Pulmonary artery endothelial cell (primary cell): ENCODE measurements around the gene CLEC17A. TPM values are rescaled to one million over a fixed set of nuclear protein-coding genes. Genes with fewer than 3 reads are reported as not detected.
"Not testable (repeated sequence)": the region's sequence is repeated elsewhere in the genome, so short reads cannot be mapped to it uniquely, and the experiment has no call there.

Experiments used
- DNase-seq: peaks from one replicate; pipeline ENCODE4 v3.0.0-alpha.2; 2011; ENCODE audit warnings: low read depth, low spot score
- total RNA-seq: library from RNA; depleted of rRNA; stranded (reverse); fragments of >200 nt; gene quantifications from 2 replicates; pipeline ENCODE4 v1.2.3, GENCODE V29; 2014

The CLEC17A gene, protein sequence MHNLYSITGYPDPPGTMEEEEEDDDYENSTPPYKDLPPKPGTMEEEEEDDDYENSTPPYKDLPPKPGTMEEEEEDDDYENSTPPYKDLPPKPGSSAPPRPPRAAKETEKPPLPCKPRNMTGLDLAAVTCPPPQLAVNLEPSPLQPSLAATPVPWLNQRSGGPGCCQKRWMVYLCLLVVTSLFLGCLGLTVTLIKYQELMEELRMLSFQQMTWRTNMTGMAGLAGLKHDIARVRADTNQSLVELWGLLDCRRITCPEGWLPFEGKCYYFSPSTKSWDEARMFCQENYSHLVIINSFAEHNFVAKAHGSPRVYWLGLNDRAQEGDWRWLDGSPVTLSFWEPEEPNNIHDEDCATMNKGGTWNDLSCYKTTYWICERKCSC
- total RNA-seq, result not detected in 2 replicates

DNA sequence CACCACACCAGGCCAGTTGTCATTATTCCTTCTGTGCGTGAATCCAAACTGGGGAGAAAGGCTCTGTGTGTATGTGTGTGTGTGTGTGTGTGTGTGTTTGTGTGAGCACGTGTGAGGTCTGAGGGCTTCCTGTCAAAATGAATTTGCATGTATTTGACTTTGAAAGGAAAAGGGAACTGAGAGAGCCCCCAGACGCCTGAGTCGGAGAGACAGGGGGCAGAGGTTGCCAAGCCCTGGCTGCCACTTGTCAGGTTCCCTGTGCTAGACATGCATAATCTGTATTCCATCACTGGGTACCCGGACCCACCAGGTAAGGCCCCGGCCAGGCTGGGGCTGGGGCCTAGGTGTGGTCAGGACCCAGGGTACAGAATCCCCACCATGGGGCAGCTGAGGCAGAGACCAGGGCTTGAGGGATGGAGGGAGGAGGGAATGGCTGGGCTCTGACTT, at the start of gene CLEC17A:
Gene CLEC17A, plus strand, starts transcription at position 191 of the 447 bp plus-strand sequence. Its CDS starts 77 bp downstream, at position 268.
- no peak for DNase-seq

DNA sequence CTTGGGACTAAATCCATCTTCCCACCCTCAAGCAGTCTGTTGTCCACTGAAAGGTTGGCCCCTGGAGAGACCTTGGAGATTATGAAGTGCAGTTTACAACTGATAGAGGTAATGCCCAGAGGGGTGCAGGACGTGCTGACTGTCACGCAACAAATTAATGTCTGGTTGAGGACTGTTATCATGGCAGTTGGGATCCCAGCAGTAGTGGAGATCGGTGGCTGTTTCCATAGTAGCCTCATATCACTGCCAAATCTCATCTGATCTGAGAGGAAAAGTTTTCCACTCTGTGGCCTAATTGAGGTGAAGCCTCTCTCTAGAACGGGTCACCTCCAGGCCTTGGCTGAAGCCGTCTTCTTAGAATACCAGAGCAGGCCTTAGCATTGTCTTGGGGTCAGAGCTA, 49.4 kb upstream of the CLEC17A start:
- DNase-seq, result no peak

DNA sequence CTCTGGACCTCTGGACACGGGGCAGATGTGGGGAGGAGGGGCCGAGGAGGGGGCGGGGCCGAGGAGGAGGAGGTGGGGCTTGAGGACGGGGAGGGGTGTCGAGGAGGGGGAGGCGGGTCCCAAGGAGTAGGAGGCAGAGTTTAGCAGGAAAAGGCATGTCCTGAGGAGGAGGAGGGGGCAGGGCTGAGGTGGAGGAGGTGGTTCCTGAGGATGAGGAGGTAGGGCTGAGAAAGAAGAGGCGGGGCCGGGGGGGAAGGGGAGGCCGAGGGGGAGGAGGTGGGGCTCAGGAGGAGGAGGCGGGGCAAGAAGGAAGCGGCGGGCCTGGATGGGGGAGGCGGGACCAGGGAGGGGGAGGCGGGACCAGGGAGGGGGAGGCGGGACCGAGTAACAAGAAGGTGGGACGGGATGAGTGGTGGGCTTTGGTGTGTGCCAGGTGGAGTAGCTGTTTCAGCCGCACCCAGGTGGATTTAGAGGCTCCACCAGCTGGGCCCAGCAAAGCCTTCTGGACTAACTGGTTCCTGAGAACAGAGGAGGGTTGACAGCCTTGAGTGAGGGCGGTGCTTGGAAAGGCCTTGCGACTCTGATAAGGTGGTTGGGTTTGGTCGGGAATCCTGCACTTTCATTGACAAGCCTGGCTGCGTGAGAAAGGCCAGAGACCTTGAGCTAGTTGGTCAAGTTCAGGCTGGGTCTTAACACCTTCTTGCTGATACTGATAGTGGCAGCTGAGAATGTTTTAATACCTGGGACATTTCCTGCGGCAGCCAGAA, 45.8 kb upstream of the CLEC17A start:
- peak; percentile 79 for DNase-seq

DNA sequence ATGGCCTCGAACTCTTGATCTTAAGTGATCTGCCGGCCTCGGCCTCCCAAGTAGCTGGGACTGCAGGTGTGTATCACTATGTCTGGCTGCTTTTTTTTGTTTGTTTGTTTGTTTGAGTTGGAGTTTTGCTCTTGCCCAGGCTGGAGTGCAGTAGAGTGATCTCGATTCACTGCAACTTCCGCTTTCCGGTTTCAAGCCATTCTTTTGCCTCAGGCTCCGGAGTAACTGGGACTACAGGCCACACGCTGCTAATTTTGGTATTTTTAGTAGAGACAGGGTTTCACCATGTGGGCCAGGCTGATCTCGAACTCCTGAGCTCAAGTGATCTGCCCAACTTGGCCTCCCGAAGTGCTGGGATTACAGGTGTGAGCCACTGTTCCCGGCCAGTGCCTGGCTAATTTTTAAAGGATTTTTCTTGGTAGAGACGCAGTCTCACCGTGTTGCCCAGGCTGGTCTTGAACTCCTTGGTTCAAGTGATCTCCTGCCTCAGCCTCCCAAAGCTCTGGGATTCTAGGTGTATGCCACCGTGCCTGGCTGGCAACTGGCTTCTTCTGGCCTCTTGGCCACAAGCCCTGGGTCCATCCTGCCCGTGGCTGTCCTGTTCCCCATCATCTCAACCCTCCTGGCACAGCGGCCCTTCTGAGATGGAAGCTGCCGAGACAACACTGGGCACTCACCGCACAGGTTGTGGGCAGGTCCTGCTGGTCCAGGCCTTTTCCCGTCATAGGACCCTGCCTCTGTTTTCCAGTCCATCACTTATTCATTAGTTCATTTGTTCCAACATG, 42.0 kb upstream of the CLEC17A start:
- no peak for DNase-seq

DNA sequence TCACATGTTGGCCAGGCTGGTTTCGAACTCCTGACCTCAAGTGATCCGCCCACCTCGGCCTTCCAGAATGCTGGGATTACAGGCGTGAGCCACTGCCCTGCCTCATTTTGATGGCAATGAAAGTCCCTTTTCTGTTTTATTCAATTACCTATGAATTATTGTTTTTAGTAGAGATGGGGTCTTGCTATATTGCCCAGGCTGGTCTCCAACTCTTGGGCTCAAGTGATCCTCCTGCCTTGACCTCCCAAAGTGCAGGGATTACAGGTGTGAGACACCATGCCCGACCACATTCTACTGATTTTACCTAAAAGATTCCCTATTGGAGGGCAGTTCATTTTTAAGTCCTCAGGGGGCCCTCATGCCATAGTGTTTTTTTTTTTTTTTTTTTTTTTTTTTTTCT, 40.9 kb upstream of the CLEC17A start:
- DNase-seq, result not testable (repeated sequence)

DNA sequence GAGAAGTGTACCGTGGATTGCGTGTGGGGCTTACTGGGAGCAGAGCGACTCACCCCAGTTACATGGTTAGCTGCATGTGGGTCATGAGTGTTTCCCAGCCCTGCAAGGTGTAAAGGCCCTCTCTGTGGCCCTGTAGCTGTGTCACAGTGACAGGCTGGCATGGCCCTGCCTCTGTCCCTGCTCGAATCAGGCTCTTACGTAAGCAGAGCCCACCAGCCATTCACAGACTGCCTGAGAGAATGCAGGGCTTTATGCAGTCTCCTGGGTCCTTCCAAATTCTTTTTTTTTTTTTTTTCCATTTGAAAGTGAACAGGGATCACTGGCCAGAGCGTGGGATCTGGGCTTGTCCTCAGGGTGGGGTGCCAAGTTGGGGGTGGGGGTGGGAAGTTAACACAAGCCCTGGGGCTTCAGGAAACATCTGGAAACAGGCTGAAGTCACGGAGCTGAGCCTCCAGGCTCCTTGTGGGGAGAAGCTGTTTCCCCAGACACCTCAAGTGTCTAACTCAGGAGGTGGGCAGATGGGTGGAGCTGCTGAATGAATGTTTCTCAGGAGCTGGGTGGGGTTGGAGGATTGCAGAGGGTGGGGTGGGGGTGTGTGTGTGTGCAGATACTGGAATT, 40.1 kb upstream of the CLEC17A start:
- DNase-seq, result no peak

DNA sequence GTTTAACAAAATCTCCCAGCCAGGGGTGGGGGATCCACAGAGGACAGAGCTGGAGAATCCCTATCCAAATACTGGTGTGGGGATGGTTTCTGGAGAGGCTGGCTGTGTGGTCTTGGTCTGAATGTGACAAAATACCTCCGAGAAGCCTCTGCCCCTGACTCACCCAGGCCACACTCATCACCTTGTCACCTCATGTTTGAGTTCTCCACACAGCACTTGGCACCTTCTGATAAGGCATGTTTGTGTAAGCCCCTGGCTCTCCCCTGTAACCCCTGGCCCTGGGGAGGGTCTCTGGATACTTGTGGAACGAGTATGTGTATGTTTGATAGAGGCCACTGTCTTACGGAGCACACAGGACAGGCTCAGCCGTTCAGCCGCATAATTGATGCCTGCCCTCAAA, 38.8 kb upstream of the CLEC17A start:
- DNase-seq, result no peak

DNA sequence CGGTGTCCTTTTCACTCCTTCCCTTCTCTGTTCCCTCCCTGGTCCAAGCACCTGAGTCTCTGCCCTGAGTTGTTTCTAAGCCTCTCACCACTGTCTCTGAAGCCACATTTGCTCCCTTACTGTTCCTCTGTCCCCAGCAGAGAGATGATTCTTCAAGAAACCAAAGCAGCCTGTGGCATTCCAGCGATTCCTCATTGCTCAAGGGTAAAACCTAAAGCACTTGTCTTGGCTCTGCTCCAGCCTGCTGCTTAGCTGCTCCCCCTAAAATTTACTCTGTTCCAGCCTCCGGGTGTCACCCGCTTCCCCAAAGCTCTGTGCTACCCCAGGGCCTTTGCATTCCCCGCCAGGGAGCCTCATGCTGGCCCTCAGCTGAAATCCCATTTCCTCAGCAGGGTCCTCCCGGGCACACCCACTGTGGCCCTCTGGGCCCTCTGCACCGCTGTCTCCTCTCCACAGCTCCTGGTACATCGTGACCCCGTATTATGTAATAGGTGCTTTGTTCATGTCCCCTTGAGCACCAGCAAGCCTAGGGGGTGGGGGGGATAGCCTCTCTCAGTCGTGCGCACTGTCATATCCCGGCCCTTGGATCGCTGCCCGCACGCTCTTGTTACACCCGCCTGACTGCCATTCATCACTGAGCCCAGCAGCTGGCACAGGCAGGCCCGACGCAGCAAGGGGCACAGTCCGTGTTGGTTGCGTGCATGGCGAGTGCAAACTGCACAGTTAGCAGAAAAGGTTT, 37.7 kb upstream of the CLEC17A start:
- DNase-seq, result no peak

DNA sequence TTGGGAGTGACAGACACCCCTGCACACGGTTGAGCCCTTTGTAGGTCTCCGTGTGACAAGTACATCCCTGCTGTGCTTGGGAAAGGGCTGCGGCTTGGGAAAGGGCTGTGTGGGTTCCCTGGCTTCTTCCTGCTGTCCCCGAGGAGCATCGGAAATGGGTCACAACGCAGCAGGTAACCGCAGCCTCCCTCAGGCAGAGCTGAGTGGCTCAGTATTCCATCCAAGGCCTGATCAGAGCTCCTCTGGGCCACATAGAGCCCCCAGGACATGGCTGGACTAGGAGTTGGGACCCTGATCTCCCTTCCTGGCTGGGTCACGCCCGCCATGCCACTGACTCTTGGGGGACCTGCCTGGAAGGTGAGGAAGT, 37.2 kb upstream of the CLEC17A start:
- DNase-seq, result no peak

DNA sequence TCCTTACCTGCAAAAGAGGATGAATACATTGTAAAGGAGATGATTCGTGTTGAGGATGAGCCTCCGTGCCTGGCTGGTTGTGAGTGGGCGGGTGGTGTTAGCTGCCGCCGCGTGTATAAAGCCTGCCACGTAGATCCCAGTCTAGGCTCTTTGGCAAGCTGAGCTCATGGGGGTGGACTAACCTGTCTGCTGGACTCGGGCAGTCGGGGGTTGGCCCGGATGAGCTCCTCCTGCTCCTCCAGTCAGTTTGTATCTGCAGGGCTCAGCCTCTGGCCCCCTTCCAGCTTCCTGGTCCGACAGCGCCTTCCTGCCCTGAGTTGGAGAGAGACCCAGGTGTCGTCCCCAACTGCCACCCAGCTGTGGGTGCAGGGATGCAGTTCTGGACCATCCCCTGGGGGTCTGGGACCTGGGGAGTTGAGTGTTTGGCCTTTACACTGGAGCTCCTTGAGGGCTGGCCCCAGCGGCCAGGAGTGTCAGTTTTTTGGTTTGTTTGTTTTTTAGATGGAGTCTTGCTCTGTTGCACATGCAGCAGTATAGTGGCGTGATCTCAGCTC, 32.6 kb upstream of the CLEC17A start:
- DNase-seq, result no peak

DNA sequence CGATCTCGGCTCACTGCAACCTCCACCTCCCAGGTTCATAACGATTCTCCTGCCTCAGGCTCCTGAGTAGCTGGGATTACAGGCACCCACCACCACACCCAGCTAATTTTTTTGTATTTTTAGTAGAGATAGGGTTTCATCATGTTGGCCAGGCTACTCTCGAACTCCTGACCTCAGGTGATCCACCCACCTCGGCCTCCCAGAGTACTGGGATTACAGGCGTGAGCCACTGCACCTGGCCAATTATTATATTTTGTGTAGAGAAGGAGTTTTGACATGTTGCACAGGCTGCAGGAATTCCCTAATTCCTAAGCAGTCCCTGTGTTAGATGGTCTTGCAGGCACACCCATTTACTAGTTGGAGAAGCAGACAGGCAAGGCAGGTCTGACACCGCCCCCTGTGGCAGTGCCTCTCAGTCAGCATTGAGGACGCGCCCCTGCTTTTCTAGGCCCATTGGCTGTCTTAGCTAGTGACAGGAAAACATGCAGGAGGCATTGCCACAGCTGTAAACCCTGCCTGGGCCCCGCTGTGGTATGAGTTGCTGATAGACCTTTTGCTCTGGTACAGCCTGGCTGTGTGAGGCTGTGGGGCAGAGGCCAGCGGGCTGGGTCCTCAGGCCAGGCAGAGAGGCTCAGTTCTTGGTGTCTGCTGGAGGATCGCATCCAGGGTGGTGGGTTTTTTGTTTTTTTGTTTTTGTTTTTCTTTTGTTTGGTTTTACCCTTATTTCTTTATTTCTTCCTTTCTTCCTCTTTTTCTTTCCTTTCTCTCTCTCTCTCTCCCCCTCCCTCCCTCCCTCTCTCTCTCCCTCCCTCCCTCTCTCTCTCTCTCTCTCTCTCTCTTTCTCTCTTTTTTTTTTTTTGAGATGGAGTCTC, 31.5 kb upstream of the CLEC17A start:
- DNase-seq, result not testable (repeated sequence)

DNA sequence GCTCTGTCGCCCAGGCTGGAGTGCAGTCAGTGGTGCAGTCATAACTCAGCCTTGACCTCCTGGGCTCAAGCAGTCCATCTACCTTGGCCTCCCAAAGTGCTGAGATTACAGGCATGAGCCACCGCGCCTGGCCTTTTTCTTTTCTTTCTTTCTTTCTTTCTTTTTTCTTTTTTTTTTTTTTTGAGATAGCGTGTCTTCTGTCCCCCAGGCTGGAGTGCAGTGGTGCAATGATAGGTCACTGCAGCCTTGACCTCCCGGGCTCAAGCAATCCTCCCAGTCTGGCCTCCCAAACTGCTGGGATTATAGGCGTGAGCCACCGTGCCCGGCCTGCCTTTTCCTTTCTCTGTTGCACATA, 30.9 kb upstream of the CLEC17A start:
- DNase-seq, result not testable (repeated sequence)

DNA sequence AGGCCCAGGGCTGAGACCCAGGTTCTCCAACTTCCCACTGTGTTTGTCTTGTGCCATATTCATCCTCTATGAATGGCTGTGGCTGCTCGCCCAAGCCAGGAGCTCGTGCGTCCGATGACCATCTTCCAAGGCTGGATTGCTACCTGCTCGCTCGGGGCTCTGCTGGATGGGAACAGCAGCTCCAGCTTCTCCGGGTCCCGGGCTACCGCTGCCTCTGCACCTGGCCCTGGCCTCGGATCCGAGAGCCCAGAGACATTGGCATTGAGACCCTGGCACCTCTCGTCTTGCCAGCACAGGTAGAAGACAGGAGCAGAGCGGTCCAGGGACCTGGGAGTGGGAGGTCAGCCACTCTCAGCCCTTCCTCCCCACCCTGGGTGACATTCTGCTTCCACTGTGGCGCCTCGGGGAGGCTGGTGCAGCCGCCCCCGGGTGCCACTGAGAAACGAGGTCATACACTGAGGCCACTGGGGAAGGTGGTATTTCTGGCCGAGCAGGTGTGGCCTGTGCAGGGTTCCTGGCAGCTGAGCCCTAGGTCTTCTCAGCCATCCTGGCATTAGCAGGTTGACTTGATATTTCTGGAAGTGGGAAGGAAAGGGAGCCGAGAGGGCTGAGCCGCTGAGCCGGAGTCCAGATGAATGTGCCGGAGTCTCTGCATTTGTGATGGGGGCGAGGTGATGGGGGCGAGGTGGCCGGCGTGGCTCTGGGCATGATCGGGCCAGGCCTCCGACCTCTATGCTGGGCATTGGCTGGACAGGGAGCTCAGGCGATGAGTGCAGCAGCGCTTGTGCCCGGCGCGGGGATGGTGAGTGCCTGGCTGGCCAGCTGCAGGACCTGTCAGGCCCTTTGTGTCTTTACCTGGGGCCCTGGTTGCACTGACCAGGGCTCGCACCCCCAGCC, 29.6 kb upstream of the CLEC17A start:
- no peak for DNase-seq

DNA sequence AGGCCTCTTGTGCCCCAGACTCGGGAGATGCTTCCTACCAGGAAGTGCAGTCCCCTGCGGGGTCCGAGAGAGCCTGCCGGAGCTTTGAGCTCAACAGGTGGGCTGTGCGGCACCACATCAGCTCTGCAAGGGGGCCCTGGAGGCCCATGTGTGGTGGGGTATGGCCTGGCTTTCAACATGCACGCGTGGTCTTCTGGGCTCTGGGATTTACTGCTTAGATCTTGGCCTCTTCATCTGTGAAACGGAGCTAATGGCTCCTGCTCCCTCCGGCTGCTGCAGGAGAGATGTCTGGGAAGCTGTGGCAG, 29.0 kb upstream of the CLEC17A start:
- DNase-seq, result no peak

DNA sequence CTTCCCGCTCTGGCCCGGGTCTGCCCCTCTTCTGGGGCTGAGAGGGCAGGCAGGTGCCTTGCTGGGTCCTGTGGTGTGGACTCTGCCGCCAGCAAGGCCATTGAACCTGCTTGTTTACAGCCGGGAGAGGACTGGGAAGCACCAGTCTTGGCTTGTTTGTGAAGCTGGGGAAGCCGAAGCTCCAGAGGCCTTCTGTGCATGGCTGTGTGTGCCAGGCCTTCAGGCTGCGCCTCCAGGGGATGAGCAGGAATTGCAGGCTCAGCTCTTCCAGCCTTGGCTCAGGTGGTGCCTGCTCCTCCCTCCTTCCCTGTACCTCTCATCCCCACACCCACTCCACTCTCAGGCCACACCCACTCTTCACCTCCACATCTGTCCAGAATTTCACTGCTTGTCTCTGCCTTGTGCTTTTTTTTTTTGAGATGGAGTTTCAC, 28.5 kb upstream of the CLEC17A start:
- no peak for DNase-seq

DNA sequence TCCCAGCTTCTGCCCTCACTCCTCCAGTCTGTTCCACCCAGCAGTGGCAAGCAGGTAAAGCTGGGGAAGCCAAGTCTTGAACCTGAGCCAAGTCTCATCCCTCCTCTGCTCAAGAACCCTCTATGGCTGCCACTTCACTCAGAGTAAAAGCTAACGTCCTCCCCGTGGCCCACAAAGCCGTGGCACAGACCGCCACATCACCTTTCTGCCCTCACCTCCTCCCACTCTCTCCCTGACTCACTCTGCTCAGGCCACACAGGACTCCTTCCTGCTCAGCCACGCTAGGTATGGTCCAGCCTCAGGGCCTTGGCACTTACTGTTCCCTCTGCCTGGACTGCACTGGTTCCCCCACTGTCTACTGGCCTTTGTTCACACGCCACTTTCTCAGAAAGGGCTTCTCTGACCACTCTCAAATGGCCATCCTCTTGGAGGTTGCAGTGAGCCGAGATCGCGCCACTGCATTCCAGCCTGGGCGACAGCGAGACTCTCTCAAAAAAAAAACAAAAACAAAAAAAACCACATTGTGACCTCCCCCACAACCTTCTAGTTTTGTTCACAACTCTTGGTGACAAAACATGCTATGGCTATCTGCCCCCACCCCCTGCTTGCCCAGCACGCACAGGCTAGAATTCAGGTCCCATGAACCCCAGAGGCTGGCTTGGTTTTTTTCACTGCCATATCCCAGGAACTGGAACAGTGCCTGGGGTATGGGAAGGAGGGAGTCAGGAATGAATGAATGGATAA, 26.8 kb upstream of the CLEC17A start:
- DNase-seq, result no peak

DNA sequence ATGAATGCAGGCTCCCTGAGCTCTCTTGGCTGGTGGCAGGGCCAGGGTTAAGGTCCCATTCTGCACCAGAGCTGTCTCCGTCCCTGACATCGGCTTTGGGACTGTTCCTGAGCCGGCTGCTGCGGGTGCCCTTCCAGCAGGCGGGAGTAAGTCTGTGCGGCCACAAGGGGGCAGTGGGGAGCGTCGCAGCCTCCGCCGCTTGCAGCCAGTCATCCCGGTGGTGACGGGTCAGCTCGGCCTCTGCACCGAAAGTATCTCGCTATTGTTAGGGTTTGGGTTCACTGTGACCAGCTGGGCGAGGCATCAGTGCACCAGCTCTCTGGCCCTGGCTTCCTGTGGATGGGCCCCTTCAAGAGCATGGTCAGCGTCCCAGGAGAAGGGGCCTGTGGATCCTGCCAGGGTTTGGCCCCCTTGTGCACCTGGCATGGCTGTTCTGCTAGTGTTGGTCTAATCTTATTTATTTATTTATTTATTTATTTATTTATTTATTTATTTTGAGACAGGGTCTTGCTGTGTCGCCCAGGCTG, 26.2 kb upstream of the CLEC17A start:
- peak; percentile 64 for DNase-seq
